K562 (cell line): ENCODE results near the gene GOLGA8A. TPM values are rescaled to one million over a fixed set of nuclear protein-coding genes. Genes with fewer than 3 reads are reported as not detected.
A peak's percentile ranks its signal among the peaks of the same experiment; 100 is the strongest.

Source experiments
- ATAC-seq: fragments of 200-7000 bp; cut with Tn5 transposase; 3 replicates; pipeline ENCODE4 v1.9.1; 2020; ENCODE audit warnings: moderate library complexity
- BruUV-seq: library from RNA; stranded (reverse); fragments of 400-500 nt; replicated peaks from 2 replicates; lab custom pipeline; 2021; lab: Mats Ljungman, UMichigan
- CTCF ChIA-PET: fragments of 300-600 bp; formaldehyde crosslinking; extraction: SDS; loops from one replicate; lab custom pipeline; 2021; ENCODE audit warnings: low intra/inter-chr PET ratio; lab: Yijun Ruan, JAX
- POLR2A ChIA-PET: fragments of 300-600, 350-650 bp; sonication (Branson Sonifier 250); formaldehyde crosslinking; extraction: SDS; loops from one replicate; lab custom pipeline; 2021; ENCODE audit warnings: antibody characterized with exemption, inconsistent platforms; lab: Yijun Ruan, JAX
- DNase-seq, 4 experiments: peaks; one replicate each; pipeline versions ENCODE4 v3.0.0 to v3.0.0-alpha.2; 2011 to 2018; ENCODE audit warnings: low spot score in 3 of 4, mixed read lengths in 3 of 4; ENCODE audit errors: extremely low read depth in 1 of 4
- FAIRE-seq: peaks from 2 replicates; lab custom pipeline; 2011; peaks lifted over from hg19 to GRCh38; lab: Jason Lieb, UNC
- H2AFZ ChIP-seq: 2 replicates; pipeline ENCODE4 v1.6.0; 2011; ENCODE audit warnings: low read depth, low read length, control low read depth, inconsistent platforms
- H3K27ac ChIP-seq: fragments of 200-600 bp; 3 replicates; pipeline ENCODE4 v1.8.0; 2011; ENCODE audit warnings: low read depth, mild to moderate bottlenecking, control low read depth, inconsistent platforms, low read length, moderate library complexity, mixed read lengths; ENCODE audit errors: extremely low read depth
- H3K27me3 ChIP-seq, 2 experiments: fragments of 300-600 bp in 1 of 2; 2 replicates in 1 of 2; 3 replicates in 1 of 2; pipeline versions ENCODE4 v1.6.0 to v1.8.0; 2011; ENCODE audit warnings: inconsistent platforms in 2 of 2, low read length in 2 of 2, mild to moderate bottlenecking in 1 of 2, mixed read lengths in 1 of 2, moderate library complexity in 1 of 2; ENCODE audit not compliant: control insufficient read depth in 2 of 2, insufficient read depth in 2 of 2
- H3K36me3 ChIP-seq: fragments of 300-600 bp; 3 replicates; pipeline ENCODE4 v1.8.0; 2011; ENCODE audit warnings: mild to moderate bottlenecking, low read length, inconsistent platforms; ENCODE audit not compliant: control insufficient read depth, insufficient read depth
- H3K4me1 ChIP-seq, 2 experiments: fragments of 200-600 bp in 1 of 2; replicated peaks in 1 of 2; 2 replicates in 1 of 2; 3 replicates in 1 of 2; pipeline versions ENCODE4 v1.5.1 to v1.8.0; 2011; ENCODE audit warnings: inconsistent platforms in 2 of 2, low read length in 2 of 2, mild to moderate bottlenecking in 1 of 2, mixed read lengths in 1 of 2, moderate library complexity in 1 of 2; ENCODE audit not compliant: control insufficient read depth in 2 of 2, insufficient read depth in 2 of 2
- H3K4me2 ChIP-seq: 2 replicates; pipeline ENCODE4 v1.6.1; 2011; ENCODE audit warnings: low read length, control low read depth, inconsistent platforms, mixed read lengths; ENCODE audit not compliant: insufficient read depth
- H3K4me3 ChIP-seq: fragments of 200-600 bp; sonication (generic), shearing (Covaris generic); 2 replicates; pipeline ENCODE4 v1.5.1; 2016; ENCODE audit warnings: control low read depth, inconsistent platforms
- H3K79me2 ChIP-seq: fragments of 200-600 bp; 3 replicates; pipeline ENCODE4 v1.8.0; 2011; ENCODE audit warnings: low read length, inconsistent platforms; ENCODE audit not compliant: control insufficient read depth, insufficient read depth
- H3K9ac ChIP-seq, 2 experiments: 2 replicates each; pipeline versions ENCODE4 v1.6.0 to v1.6.1; 2011; ENCODE audit warnings: low read depth in 2 of 2, low read length in 2 of 2, control low read depth in 1 of 2, inconsistent platforms in 1 of 2, mild to moderate bottlenecking in 1 of 2, mixed read lengths in 1 of 2; ENCODE audit not compliant: insufficient read depth in 1 of 2
- H3K9me1 ChIP-seq: one replicate; pipeline ENCODE4 v1.6.0; 2011; ENCODE audit warnings: inconsistent platforms, mild to moderate bottlenecking, low read length, moderate library complexity; ENCODE audit not compliant: control insufficient read depth, insufficient read depth
- H3K9me3 ChIP-seq: replicated peaks from 2 replicates; pipeline ENCODE4 v1.5.1; 2011; ENCODE audit warnings: low read depth, low read length, inconsistent platforms; ENCODE audit not compliant: control insufficient read depth, insufficient read depth
- H4K20me1 ChIP-seq: replicated peaks from 2 replicates; pipeline ENCODE4 v1.6.1; 2011; ENCODE audit warnings: low read length, inconsistent platforms, mixed read lengths; ENCODE audit not compliant: control insufficient read depth, insufficient read depth
- MEIS2 ChIP-seq: fragments of 450-650 bp; IDR thresholded peaks from 2 replicates; pipeline ENCODE4 v1.6.1; 2014; ENCODE audit warnings: mild to moderate bottlenecking; ENCODE audit not compliant: partially characterized antibody
- MXI1 ChIP-seq: IDR thresholded peaks from 2 replicates; pipeline ENCODE4 v1.6.1; 2011; ENCODE audit warnings: low read depth, mild to moderate bottlenecking, improper control_type of control experiment, low read length
- POLR2G ChIP-seq: fragments of 200-400 bp; formaldehyde crosslinking; IDR thresholded peaks from 2 replicates; pipeline ENCODE4 v1.6.1; 2017; ENCODE audit warnings: low read depth, mild to moderate bottlenecking, antibody characterized with exemption, low read length, moderate library complexity
- SIX5 ChIP-seq, 2 experiments: IDR thresholded peaks; 2 replicates each; pipeline ENCODE4 v1.6.1; 2011; ENCODE audit warnings: low read length in 2 of 2, borderline replicate concordance in 1 of 2, low read depth in 1 of 2, mild to moderate bottlenecking in 1 of 2, moderate library complexity in 1 of 2; ENCODE audit not compliant: insufficient read depth in 1 of 2
- TBL1XR1 ChIP-seq, 2 experiments: IDR thresholded peaks; 2 replicates each; pipeline ENCODE4 v1.6.1; 2012; ENCODE audit warnings: improper control_type of control experiment in 2 of 2, low read length in 2 of 2, mild to moderate bottlenecking in 1 of 2
- ZBTB17 ChIP-seq: fragments of 450-650 bp; formaldehyde crosslinking; IDR thresholded peaks from 2 replicates; pipeline ENCODE4 v1.4.0; 2020; ENCODE audit warnings: mild to moderate bottlenecking
- WGBS: fragments of 100-300 bp; shearing (Covaris generic); methylation state at CpG from one replicate; pipeline ENCODE4 v1.1.6; 2016; ENCODE audit warnings: low coverage, mixed read lengths; ENCODE audit not compliant: insufficient coverage; ENCODE audit errors: missing lambda C conversion rate; 5-methylcytosine and 5-hydroxymethylcytosine counted together
- in situ Hi-C: fragments of 300-500 bp; cut with MboI; formaldehyde crosslinking; loops from 4 replicates; pipeline ENCODE4 v1.15.0; 2018; ENCODE audit warnings: inconsistent platforms, mixed read lengths
- intact Hi-C: fragments of 100-400 bp; cut with micrococcal nuclease; formaldehyde crosslinking; loops from 2 replicates; pipeline ENCODE4 v1.14.2; 2022
- polyA plus RNA-seq, 8 experiments: library from polyadenylated mRNA; depleted of rRNA in 4 of 8; stranded (reverse) in 5 of 8; unstranded in 3 of 8; fragments of >200 nt; fragmentation: Nextera tagmentation in 2 of 8; fragmentation: Illumina TruSeq in 1 of 8; extraction: Ambion mirVana in 2 of 8; extraction: Trizol in 1 of 8; gene quantifications; 2 replicates each; pipeline versions ENCODE4 v1.2.1 to v1.2.3, GENCODE V29; 2011 to 2014; ENCODE audit warnings: inconsistent platforms in 1 of 8, missing spikeins in 1 of 8
- total RNA-seq, 7 experiments: library from RNA; depleted of rRNA in 6 of 7; stranded (reverse); fragments of >200 nt in 6 of 7; fragmentation: Illumina TruSeq in 2 of 7; extraction: Trizol in 2 of 7; gene quantifications; 2 replicates each; pipeline versions ENCODE4 v1.2.1 to v1.2.3, GENCODE V29; 2011 to 2021; ENCODE audit warnings: low replicate concordance in 1 of 7
- TF ChIP-seq, protein P1 (sequence below): IDR thresholded peaks from 2 replicates; pipeline ENCODE4 v1.6.1; 2011; ENCODE audit warnings: borderline replicate concordance, low read depth, mild to moderate bottlenecking, moderate library complexity, low read length; ENCODE audit not compliant: insufficient read depth, poor library complexity, severe bottlenecking
- TF ChIP-seq, protein P2 (sequence below): fragments of 450-650 bp; IDR thresholded peaks from 2 replicates; pipeline ENCODE4 v1.6.1; 2016; ENCODE audit warnings: missing biosample characterization, missing genetic modification characterization

Gene GOLGA8A
- total and polyA plus RNA-seq, 9 of the 15 experiments (the other 6 are each of a cell fraction or from before 2014, with no cell fraction given) = 11.2 to 191 (median 56.3) TPM

DNA sequence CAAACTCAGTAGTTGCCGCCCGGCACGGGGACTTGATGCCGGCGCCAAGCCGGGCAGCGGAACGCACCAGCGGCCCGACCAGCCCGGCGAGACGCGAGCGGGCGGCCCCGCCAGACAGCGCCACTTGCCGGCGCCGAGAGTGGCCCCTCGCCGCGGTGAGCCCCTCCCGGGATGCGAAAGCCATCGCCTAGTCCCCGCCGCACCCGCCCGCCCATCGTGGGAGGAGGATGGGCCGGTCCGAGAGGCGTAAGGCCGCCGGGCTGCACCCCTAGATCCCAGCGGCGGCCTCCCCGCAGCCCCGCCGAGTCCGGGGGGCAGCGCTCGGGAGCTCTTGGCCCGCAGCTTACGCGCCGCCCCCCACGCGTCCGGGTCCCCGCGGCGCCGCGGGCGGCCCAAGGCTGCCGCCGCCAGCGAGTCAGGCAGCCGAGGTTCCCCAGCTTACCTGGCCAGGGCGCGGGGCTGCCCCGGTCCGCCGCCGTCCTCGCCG, 609 bp downstream of the GOLGA8A start (continued):
- TF ChIP-seq, protein P1, sequence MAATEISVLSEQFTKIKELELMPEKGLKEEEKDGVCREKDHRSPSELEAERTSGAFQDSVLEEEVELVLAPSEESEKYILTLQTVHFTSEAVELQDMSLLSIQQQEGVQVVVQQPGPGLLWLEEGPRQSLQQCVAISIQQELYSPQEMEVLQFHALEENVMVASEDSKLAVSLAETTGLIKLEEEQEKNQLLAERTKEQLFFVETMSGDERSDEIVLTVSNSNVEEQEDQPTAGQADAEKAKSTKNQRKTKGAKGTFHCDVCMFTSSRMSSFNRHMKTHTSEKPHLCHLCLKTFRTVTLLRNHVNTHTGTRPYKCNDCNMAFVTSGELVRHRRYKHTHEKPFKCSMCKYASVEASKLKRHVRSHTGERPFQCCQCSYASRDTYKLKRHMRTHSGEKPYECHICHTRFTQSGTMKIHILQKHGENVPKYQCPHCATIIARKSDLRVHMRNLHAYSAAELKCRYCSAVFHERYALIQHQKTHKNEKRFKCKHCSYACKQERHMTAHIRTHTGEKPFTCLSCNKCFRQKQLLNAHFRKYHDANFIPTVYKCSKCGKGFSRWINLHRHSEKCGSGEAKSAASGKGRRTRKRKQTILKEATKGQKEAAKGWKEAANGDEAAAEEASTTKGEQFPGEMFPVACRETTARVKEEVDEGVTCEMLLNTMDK = peak; percentile 43
- TF ChIP-seq MXI1 (no peak), SIX5 (IDR thresholded peaks at IDR 0.05; ENCODE audit: borderline replicate concordance in 1 of 2, insufficient read depth in 1 of 2, low read depth in 1 of 2, low read length in 2 of 2) (no peak)

DNA sequence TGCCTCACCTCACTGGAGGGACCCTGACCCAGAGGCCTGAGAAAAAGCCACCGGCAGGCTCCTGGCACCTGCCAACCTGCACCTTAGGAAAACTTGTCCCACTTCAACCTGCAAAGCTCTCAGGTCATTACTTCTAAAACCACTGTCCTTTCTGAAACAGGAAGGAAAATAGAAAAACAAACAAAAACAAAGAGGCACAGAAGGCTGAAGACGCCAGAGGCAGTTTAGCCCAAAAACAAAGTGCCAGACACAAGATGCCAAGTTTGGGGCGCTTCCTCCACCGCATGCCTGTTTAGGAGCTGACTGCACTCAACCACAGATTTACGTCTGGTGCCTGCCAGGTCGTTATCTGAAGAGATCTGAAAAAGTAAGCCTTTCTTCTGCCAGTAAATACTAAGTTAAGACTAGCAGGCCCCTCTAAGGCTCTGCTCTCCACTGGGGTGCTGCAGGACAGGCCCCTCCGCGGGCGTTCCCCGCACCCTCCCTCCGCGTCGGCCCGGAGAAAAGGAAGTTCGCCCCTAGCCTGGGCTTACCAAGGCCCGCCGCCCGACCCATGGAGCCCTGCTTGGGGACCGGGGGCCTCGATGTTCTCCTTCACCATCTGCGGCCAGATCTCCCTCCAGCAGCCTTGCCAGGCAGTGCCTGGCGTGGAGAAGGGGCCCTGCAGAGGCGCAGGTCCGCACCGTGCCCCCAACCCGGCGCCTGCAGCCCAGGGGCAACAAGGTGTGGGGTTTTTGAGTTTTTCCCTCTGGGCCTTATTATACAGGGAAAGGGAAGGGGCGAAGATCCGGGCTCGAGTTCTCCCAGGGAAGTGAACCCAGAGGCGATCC, 1.3 kb downstream of the GOLGA8A start:
- intact Hi-C loops (loop anchor here (10.0 kb wide), 2 partner anchors 148 to 212 kb away; partner anchors contain the start of genes EMC4 and GOLGA8B), in situ Hi-C loops (no loop called here)
- Histone ChIP-seq H3K9me1 (no peaks in the 10 kb centered on the region), H3K27ac (peak overlapping the region; percentile 67; the same call in 2 of the 3 replicates), H3K4me1 (peaks cover 8 to 26% of the 10 kb centered on the region in 2 experiments; a peak in 3 of 5 replicates), H3K4me2 (peak overlapping the region; percentile 68), H3K36me3 (peaks cover 43% of the 10 kb centered on the region; the same call in 2 of the 3 replicates), H3K27me3 (no peaks in the 10 kb centered on the region), H3K4me3 (peak overlapping the region; percentile 74), H3K9me3 (no peaks in the 10 kb centered on the region), H3K9ac (peak overlapping the region; percentile 65 to 94; a peak in 3 of 4 replicates), H4K20me1 (peaks cover 8% of the 10 kb centered on the region; the same call in 1 of the 2 replicates), H2AFZ (no peak overlapping the region), H3K79me2 (peaks cover 45% of the 10 kb centered on the region)
- DNase-seq (peak; percentile 14 to 31 (median 20)), FAIRE-seq (no peak), ATAC-seq (peak; percentile 74)
- no TSS peak for BruUV-seq
- WGBS = 1% methylated on average over 28 of the region's 31 CpGs
- CTCF ChIA-PET = no interaction called here
- POLR2A ChIA-PET = no interaction called here
- TF ChIP-seq ZBTB17 (no peak), MEIS2 (no peak), TBL1XR1 (IDR thresholded peaks at IDR 0.05; ENCODE audit: low read length in 2 of 2) (no peak), POLR2G (no peak)
- TF ChIP-seq, protein P2, sequence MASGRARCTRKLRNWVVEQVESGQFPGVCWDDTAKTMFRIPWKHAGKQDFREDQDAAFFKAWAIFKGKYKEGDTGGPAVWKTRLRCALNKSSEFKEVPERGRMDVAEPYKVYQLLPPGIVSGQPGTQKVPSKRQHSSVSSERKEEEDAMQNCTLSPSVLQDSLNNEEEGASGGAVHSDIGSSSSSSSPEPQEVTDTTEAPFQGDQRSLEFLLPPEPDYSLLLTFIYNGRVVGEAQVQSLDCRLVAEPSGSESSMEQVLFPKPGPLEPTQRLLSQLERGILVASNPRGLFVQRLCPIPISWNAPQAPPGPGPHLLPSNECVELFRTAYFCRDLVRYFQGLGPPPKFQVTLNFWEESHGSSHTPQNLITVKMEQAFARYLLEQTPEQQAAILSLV (tag) = no peak
